Astrocyte (in vitro differentiated cells and primary cell): ENCODE data around the gene PDE1C.

Source experiments
- CTCF ChIP-seq: IDR thresholded peaks from 2 replicates; pipeline ENCODE4 v1.5.1; 2011; ENCODE audit warnings: low read depth, mild to moderate bottlenecking, inconsistent platforms, low read length, moderate library complexity; ENCODE audit not compliant: insufficient read depth
- EZH2 ChIP-seq: IDR thresholded peaks from 2 replicates; pipeline ENCODE4 v1.6.1; 2012; ENCODE audit warnings: mild to moderate bottlenecking, low read length, inconsistent platforms; ENCODE audit not compliant: insufficient read depth

GRCh38 chr7:31744294-31744874 is 325.8 kb downstream of the PDE1C start:
- TF ChIP-seq CTCF = peak; percentile 97
- TF ChIP-seq EZH2 = no peak
